ENCODE data around the gene ATP10D.

DNA sequence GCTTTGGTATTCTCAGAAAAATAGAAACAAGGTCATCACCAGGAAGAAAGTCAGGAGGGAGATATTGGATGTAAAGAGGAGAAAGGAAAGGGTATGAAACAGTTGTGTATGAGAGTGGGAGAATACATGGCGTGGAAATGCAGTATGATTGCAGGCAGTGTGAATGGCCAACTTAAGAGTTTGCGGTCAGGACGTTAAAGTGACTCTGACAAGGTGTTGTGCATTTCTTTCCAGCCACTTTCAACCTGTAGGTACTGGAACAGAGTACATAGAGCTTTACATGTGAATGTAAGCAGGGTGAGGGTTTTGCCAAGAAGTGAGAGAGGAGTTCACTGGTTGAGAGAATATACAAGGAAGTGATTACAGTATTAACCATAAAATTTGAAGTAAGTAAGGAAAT is 15.7 kb downstream of the ATP10D start:
- TF ChIP-seq POLR2A (IDR thresholded peaks at IDR 0.05; ENCODE audit: low read length) (no peak), GATA1 (IDR thresholded peaks at IDR 0.05; ENCODE audit: low read depth, low read length) (no peak)

All from erythroblast (primary cell).